ENCODE results near the gene DST. TPM values are rescaled to one million over a fixed set of nuclear protein-coding genes. Genes with fewer than 3 reads are reported as not detected.

The DST gene
- total and polyA plus RNA-seq, 2 of the 8 experiments (the other 6 are each of a cell fraction or from before 2014, with no cell fraction given) = 49.4 to 116 TPM

GRCh38 chr6:56659721-56660380 lies 17.2 kb upstream of the DST start:
- Histone ChIP-seq H3K27me3 (replicated peaks in 1 of 4; ENCODE audit: control insufficient read depth in 3 of 4, extremely low read depth in 1 of 4, insufficient read depth in 3 of 4, low read length in 3 of 4) (no peaks in the 10 kb centered on the region), H3K14ac (ENCODE audit: insufficient read length) (no peak overlapping the region), H4K8ac (ENCODE audit: extremely low read depth, insufficient read depth, low read length) (no peak overlapping the region), H2BK120ac (replicated peaks; ENCODE audit: low read depth, low read length) (no peak overlapping the region), H3K4me3 (ENCODE audit: extremely low read depth in 1 of 4, insufficient read depth in 2 of 4, low read depth in 3 of 4, low read length in 4 of 4) (no peak overlapping the region), H3K27ac (ENCODE audit: low read depth, low read length) (no peak overlapping the region), H2AFZ (ENCODE audit: low read length) (no peak overlapping the region), H3K23me2 (ENCODE audit: low read depth, low read length) (no peaks in the 10 kb centered on the region; the same call in 1 of the 2 replicates), H3K36me3 (ENCODE audit: control insufficient read depth in 2 of 4, insufficient read depth in 4 of 4, low read length in 3 of 4) (no peaks in the 10 kb centered on the region), H3K18ac (ENCODE audit: extremely low read depth, low read length) (no peak overlapping the region), H4K5ac (ENCODE audit: insufficient read length, low read depth, low read length) (no peak overlapping the region), H3K79me2 (ENCODE audit: control insufficient read depth in 1 of 2, insufficient read depth in 2 of 2, low read length in 2 of 2) (peaks cover 0 to 16% of the 10 kb centered on the region in 2 experiments; a peak in 2 of 4 replicates), H2BK5ac (ENCODE audit: low read depth, low read length) (no peak overlapping the region), H2BK20ac (ENCODE audit: low read length) (no peak overlapping the region), H2AK5ac (ENCODE audit: low read depth, low read length) (no peak overlapping the region), H3K23ac (ENCODE audit: insufficient read length) (no peak overlapping the region), H3K4me2 (ENCODE audit: insufficient read depth in 1 of 2, low read depth in 2 of 2, low read length in 2 of 2) (no peak overlapping the region), H3K9me3 (ENCODE audit: insufficient read depth in 2 of 2, low read depth in 1 of 2, low read length in 1 of 2) (no peaks in the 10 kb centered on the region), H3K4ac (replicated peaks; ENCODE audit: insufficient read length, low read depth, low read length) (no peak overlapping the region), H3K4me1 (replicated peaks in 1 of 4; ENCODE audit: control insufficient read depth in 3 of 4, insufficient read depth in 4 of 4, low read length in 3 of 4) (peaks cover 0 to 5% (median 2%) of the 10 kb centered on the region in 4 experiments; a peak in 5 of 7 replicates), H2BK15ac (ENCODE audit: low read length) (no peak overlapping the region), H4K91ac (replicated peaks; ENCODE audit: insufficient read length, low read length) (no peak overlapping the region), H3K9ac (replicated peaks in 1 of 4; ENCODE audit: extremely low read depth in 1 of 4, low read depth in 3 of 4, low read length in 3 of 4) (no peak overlapping the region), H2BK12ac (ENCODE audit: low read depth, low read length) (no peak overlapping the region), H3K56ac (replicated peaks; ENCODE audit: insufficient read length, low read depth, low read length) (no peak overlapping the region), H3K79me1 (ENCODE audit: low read depth, low read length) (no peaks in the 10 kb centered on the region), H4K20me1 (replicated peaks in 1 of 2; ENCODE audit: control insufficient read depth in 1 of 2, insufficient read depth in 2 of 2, low read length in 2 of 2) (peaks cover 0 to 2% of the 10 kb centered on the region in 2 experiments)
- DNase-seq (ENCODE audit: low read depth in 1 of 2, low spot score in 2 of 2) (no peak), FAIRE-seq (peak; percentile 19)
- 85% methylated on average over 2 of the region's 2 CpGs; no CpG with 5 or more reads in 1 of the 2 experiments for WGBS, 2 experiments (ENCODE audit: extremely low coverage in 1 of 2, insufficient coverage in 1 of 2, insufficient read length in 1 of 2, insufficient replicate concordance in 2 of 2, low coverage in 1 of 2, low lambda C conversion rate in 2 of 2, missing lambda C conversion rate in 1 of 2)
- TF ChIP-seq KDM4A (IDR thresholded peaks at IDR 0.05; ENCODE audit: low read depth, low read length, severe bottlenecking) (no peak), SP1 (IDR thresholded peaks at IDR 0.05; ENCODE audit: low read depth, low read length) (no peak), RFX5 (IDR thresholded peaks at IDR 0.05; ENCODE audit: borderline replicate concordance, low read depth, low read length) (no peak), SAP30 (IDR thresholded peaks at IDR 0.05; ENCODE audit: insufficient read depth, insufficient replicate concordance, low read length) (no peak), GTF2F1 (IDR thresholded peaks at IDR 0.05; ENCODE audit: borderline replicate concordance, low read depth, low read length) (no peak), E2F6 (IDR thresholded peaks at IDR 0.05) (no peak), HDAC6 (IDR thresholded peaks at IDR 0.05; ENCODE audit: low read depth, low read length) (no peak)
- POLR2A ChIA-PET (ENCODE audit: partially characterized antibody) = interaction anchor here (0.6 kb wide), 2 partner anchors 9 to 12 kb away, joined by 3 to 4 read pairs; no protein-coding TSS in a partner anchor
- CTCF ChIA-PET (ENCODE audit: partially characterized antibody) = interaction anchor here (0.6 to 1.7 kb wide), 4 partner anchors 19 to 1720 kb away, joined by 3 to 5 read pairs (median 4); no protein-coding TSS in a partner anchor
